Stimulated activated effector memory CD8-positive, alpha-beta T cell treated with anti-CD3 and anti-CD28 coated beads, Interleukin-12 subunit alpha, Interleukin-12 subunit beta, amount 100 ng/mL, for 72 hours (primary cell): ENCODE results near the gene L3MBTL1.
"Not testable (repeated sequence)": the region's sequence is repeated elsewhere in the genome, so short reads cannot be mapped to it uniquely, and the experiment has no call there.

Experiments
- ATAC-seq: fragments of 150-1000 bp; cut with Tn5 transposase; 2 replicates; pipeline ENCODE4 v1.10.0; 2021
- DNase-seq, 2 donors: peaks; one replicate each; pipeline ENCODE4 v3.0.0; 2021 to 2022; ENCODE audit warnings: low spot score in 2 of 2
- H3K27ac Mint-ChIP-seq: one replicate; pipeline ENCODE4 v1.8.0; 2022; ENCODE audit warnings: mild to moderate bottlenecking, mixed read lengths
- H3K36me3 Mint-ChIP-seq: one replicate; pipeline ENCODE4 v1.8.0; 2022; ENCODE audit warnings: mild to moderate bottlenecking, mixed read lengths
- H3K4me1 Mint-ChIP-seq: one replicate; pipeline ENCODE4 v1.8.0; 2022; ENCODE audit warnings: mixed read lengths
- H3K4me3 Mint-ChIP-seq: one replicate; pipeline ENCODE4 v1.8.0; 2022; ENCODE audit warnings: mild to moderate bottlenecking, mixed read lengths
- H3K9me3 Mint-ChIP-seq: one replicate; pipeline ENCODE4 v1.8.0; 2022; ENCODE audit warnings: mixed read lengths

L3MBTL1 gene

GRCh38 chr20:43576108-43576507 is 68.6 kb downstream of the L3MBTL1 start:
- Mint-ChIP-seq H3K4me1 (peaks cover 12% of the 10 kb centered on the region), H3K4me3 (no peak overlapping the region), H3K27ac (no peak overlapping the region), H3K9me3 (no peaks in the 10 kb centered on the region), H3K36me3 (no peaks in the 10 kb centered on the region)
- ATAC-seq: no peak
- no peak for DNase-seq

- H3K27ac Mint-ChIP-seq: peak overlapping the region; percentile 74
- ATAC-seq (no peak), DNase-seq (no peak)
- H3K4me3 Mint-ChIP-seq: no peak overlapping the region
- H3K9me3 Mint-ChIP-seq: no peaks in the 10 kb centered on the region
- no peaks in the 10 kb centered on the region for H3K36me3 Mint-ChIP-seq
- peaks cover 12% of the 10 kb centered on the region for H3K4me1 Mint-ChIP-seq
Observed at GRCh38 chr20:43579861-43580793, 72.6 kb downstream of the L3MBTL1 start.

DNA sequence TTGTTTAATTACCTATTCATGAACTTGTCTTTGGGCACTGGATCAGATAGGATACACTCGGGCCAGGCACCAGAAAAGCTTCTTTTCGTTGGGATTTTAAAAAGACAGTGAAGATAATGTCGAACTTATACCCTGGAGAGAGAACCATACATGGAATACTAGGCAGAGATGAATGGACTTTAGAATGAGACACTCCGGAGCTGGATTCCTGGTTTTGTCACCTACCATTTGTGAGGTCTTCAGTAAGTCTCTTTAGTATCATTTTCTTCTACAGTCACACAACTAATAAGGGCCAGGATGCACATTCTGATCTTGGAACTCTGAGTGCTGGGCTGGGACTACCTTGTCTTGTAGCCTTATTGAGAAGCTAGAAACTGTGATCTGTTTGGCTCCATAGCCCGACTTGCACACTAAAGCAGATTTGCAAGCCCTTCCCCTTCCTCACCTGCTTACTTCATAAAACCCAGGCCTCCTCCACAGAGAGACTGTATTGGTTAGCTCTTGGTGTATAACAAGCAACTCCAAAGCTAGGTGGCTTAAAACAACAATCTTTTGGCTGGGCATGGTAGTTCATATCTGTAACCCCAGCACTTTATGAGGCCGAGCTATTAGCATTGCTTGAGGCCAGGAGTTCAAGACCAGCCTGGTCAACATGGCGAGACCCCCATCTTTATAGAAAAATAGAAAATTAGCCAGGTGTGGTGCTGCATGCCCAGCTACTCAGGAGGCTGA is 75.8 kb downstream of the L3MBTL1 start:
- no peak overlapping the region for H3K27ac Mint-ChIP-seq
- no peak overlapping the region for H3K4me3 Mint-ChIP-seq
- no peaks in the 10 kb centered on the region for H3K36me3 Mint-ChIP-seq
- no peak for DNase-seq
- no peaks in the 10 kb centered on the region for H3K9me3 Mint-ChIP-seq
- ATAC-seq: no peak
- peaks cover 12% of the 10 kb centered on the region for H3K4me1 Mint-ChIP-seq

DNA sequence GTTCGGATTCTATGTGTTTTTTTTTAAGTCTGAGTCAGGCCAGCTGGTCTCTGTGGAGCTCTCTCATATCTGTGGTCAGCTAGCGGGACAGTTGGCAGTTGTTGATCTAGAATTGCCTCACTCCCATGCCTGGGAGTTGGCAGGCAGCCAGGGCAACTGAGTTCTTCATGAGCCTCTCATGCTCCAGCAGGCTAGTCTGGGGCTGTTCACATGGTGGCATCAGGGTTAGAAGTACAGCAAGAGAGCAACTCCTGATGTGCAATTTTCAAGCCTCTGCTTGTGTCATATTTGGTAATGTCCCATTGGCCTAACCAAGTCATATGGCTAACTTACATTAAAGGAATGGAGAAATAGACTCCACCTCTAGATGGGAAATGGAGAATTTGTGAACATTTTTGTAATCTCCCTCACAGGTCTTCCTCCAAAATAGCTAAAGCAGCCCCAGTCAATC is 76.5 kb downstream of the L3MBTL1 start:
- no peak overlapping the region for H3K27ac Mint-ChIP-seq
- H3K36me3 Mint-ChIP-seq: no peaks in the 10 kb centered on the region
- H3K4me3 Mint-ChIP-seq: no peak overlapping the region
- ATAC-seq (no peak), DNase-seq (no peak)
- H3K4me1 Mint-ChIP-seq: peaks cover 11% of the 10 kb centered on the region
- no peaks in the 10 kb centered on the region for H3K9me3 Mint-ChIP-seq

DNA sequence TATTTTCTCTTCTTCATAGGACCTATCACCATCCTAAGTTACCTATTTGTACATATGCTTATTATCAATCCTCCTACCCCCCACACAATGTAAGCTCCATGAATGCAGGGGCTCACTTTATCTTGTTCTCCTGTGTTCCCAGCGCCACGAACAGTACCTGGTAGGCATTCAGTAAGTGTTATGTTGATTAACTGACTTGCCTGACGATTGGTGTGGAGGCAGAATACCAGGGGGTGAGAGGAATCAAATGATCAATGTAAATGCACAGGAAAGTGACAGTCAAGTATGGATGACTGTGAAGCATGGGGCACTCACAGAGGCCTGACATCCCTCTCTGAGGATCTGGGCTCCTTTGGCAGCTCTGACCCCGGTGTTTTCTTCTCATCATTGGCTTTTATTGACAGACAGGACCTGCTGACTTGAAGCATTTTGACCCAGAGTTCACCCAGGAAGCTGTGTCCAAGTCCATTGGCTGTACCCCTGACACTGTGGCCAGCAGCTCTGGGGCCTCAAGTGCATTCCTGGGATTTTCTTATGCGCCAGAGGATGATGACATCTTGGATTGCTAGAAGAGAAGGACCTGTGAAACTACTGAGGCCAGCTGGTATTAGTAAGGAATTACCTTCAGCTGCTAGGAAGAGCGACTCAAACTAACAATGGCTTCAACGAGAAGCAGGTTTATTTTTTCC is 77.1 kb downstream of the L3MBTL1 start:
- H3K27ac Mint-ChIP-seq: no peak overlapping the region
- DNase-seq (no peak), ATAC-seq (no peak)
- no peak overlapping the region for H3K4me3 Mint-ChIP-seq
- no peaks in the 10 kb centered on the region for H3K36me3 Mint-ChIP-seq
- H3K9me3 Mint-ChIP-seq: no peaks in the 10 kb centered on the region
- H3K4me1 Mint-ChIP-seq: peaks cover 5% of the 10 kb centered on the region

DNA sequence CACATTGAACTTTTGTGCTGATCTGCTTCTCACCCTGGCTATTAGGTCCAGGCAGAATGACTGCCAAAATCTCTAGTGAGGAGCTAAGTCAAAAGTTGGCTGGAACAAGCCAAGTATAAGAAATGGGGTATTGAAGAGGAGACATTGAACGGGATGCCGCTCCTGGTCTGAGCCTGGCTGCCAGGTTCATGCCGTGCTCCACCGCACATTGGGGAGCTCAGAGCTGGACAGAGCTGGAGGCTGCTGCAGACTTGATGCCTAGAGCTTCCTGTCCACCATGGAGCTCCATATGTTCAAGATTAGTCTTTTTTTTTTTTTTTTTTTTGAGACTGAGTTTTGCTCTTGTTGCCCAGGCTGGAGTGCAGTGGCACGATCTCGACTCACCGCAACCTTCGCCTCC is 79.1 kb downstream of the L3MBTL1 start:
- DNase-seq (no peak), ATAC-seq (no peak)
- Mint-ChIP-seq H3K4me1 (peaks cover 17% of the 10 kb centered on the region), H3K9me3 (no peaks in the 10 kb centered on the region), H3K4me3 (no peak overlapping the region), H3K27ac (no peak overlapping the region), H3K36me3 (no peaks in the 10 kb centered on the region)

GRCh38 chr20:43588526-43588925 is 81.0 kb downstream of the L3MBTL1 start:
- not testable (repeated sequence) for H3K36me3 Mint-ChIP-seq, ATAC-seq, DNase-seq, H3K9me3 Mint-ChIP-seq, H3K4me3 Mint-ChIP-seq, H3K27ac Mint-ChIP-seq
- peaks cover 18% of the 10 kb centered on the region for H3K4me1 Mint-ChIP-seq

DNA sequence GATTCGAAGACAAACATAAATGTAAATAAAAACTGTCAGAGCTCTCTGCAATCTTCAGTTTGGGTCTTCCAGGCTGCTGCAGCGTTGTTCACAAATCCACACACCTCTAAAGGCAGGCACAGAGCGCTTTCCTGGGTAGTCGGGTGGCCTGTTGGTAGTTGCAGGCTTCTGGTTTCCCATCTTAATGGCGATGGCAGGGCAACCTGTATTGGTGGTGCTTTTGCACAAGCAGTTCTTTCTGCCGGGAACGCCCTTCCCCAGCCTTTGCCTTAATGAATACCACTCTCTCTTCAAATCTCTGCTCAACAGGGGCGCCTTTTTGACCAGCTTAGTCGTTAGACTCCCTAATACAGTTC is 82.5 kb downstream of the L3MBTL1 start:
- peak in 1 of 2 donors; percentile 8 for DNase-seq
- Mint-ChIP-seq H3K4me1 (peaks cover 18% of the 10 kb centered on the region), H3K9me3 (no peaks in the 10 kb centered on the region), H3K4me3 (peak overlapping the region; percentile 90), H3K36me3 (peaks cover 12% of the 10 kb centered on the region), H3K27ac (peak overlapping the region; percentile 95)
- ATAC-seq: no peak

GRCh38 chr20:43590392-43591303 is 83.2 kb downstream of the L3MBTL1 start, which contains the start of gene IFT52:
IFT52 (plus strand) TSS chr20:43590937; CDS start chr20:43594699, 3,762 bp downstream.
- Mint-ChIP-seq H3K4me3 (peak within 1 kb of the TSS; percentile 90), H3K36me3 (peaks cover 18% of the 10 kb centered on the region), H3K9me3 (no peaks in the 10 kb centered on the region), H3K27ac (peak within 1 kb of the TSS; percentile 95), H3K4me1 (peaks cover 18% of the 10 kb centered on the region)
- ATAC-seq: peak; percentile 99
- DNase-seq: peak; percentile 71 to 89
